ENCODE data around the gene OR2C3.

Gene OR2C3

GRCh38 chr1:247496581-247497285, 39.5 kb downstream of the OR2C3 start:
- no peaks in the 10 kb centered on the region for H3K9me2 ChIP-seq (replicated peaks; ENCODE audit: insufficient read depth, low read length)
- H3K9me3 ChIP-seq (ENCODE audit: insufficient read depth, low read length), result no peaks in the 10 kb centered on the region
- no peaks in the 10 kb centered on the region for H4K20me1 ChIP-seq (ENCODE audit: low read depth, low read length)
- H3K79me2 ChIP-seq (ENCODE audit: insufficient read depth, low read length), result no peaks in the 10 kb centered on the region
- H3K4me3 ChIP-seq (ENCODE audit: insufficient read depth, low read length, poor library complexity, severe bottlenecking), result no peak overlapping the region
- H2AFZ ChIP-seq (ENCODE audit: low read depth, low read length, severe bottlenecking), result no peak overlapping the region
- no peaks in the 10 kb centered on the region for H3F3A ChIP-seq (ENCODE audit: insufficient read depth)
- no peak overlapping the region for H3K4me2 ChIP-seq (ENCODE audit: low read depth, low read length, poor library complexity, severe bottlenecking)
- TF ChIP-seq EZH2phosphoT487 (conservative IDR thresholded peaks at IDR 0.05; ENCODE audit: low read length), result no peak
- TF ChIP-seq CTCF (IDR thresholded peaks at IDR 0.05; ENCODE audit: insufficient read depth, low read length, poor library complexity, severe bottlenecking), result no peak
- H3K27me3 ChIP-seq (ENCODE audit: low read length), result no peaks in the 10 kb centered on the region
- H3K27ac ChIP-seq (ENCODE audit: low read depth, low read length), result no peak overlapping the region
- H3K9ac ChIP-seq (ENCODE audit: low read length), result no peak overlapping the region
- H3K36me3 ChIP-seq (ENCODE audit: low read length), result no peaks in the 10 kb centered on the region

GRCh38 chr1:247494767-247495166, 41.5 kb downstream of the OR2C3 start:
- no peaks in the 10 kb centered on the region for H3K36me3 ChIP-seq (ENCODE audit: low read length)
- TF ChIP-seq EZH2phosphoT487 (conservative IDR thresholded peaks at IDR 0.05; ENCODE audit: low read length), result no peak
- TF ChIP-seq CTCF (IDR thresholded peaks at IDR 0.05; ENCODE audit: insufficient read depth, low read length, poor library complexity, severe bottlenecking), result no peak
- H3K9me3 ChIP-seq (ENCODE audit: insufficient read depth, low read length), result no peaks in the 10 kb centered on the region
- no peak overlapping the region for H3K4me2 ChIP-seq (ENCODE audit: low read depth, low read length, poor library complexity, severe bottlenecking)
- no peaks in the 10 kb centered on the region for H3K79me2 ChIP-seq (ENCODE audit: insufficient read depth, low read length)
- H3K27ac ChIP-seq (ENCODE audit: low read depth, low read length), result no peak overlapping the region
- no peaks in the 10 kb centered on the region for H3F3A ChIP-seq (ENCODE audit: insufficient read depth)
- no peaks in the 10 kb centered on the region for H3K9me2 ChIP-seq (replicated peaks; ENCODE audit: insufficient read depth, low read length)
- no peaks in the 10 kb centered on the region for H3K27me3 ChIP-seq (ENCODE audit: low read length)
- H2AFZ ChIP-seq (ENCODE audit: low read depth, low read length, severe bottlenecking), result no peak overlapping the region
- no peak overlapping the region for H3K4me3 ChIP-seq (ENCODE audit: insufficient read depth, low read length, poor library complexity, severe bottlenecking)
- no peaks in the 10 kb centered on the region for H4K20me1 ChIP-seq (ENCODE audit: low read depth, low read length)
- no peak overlapping the region for H3K9ac ChIP-seq (ENCODE audit: low read length)

GRCh38 chr1:247493106-247493505, 43.1 kb downstream of the OR2C3 start:
- H4K20me1 ChIP-seq (ENCODE audit: low read depth, low read length), result no peaks in the 10 kb centered on the region
- H3F3A ChIP-seq (ENCODE audit: insufficient read depth), result no peaks in the 10 kb centered on the region
- H3K27me3 ChIP-seq (ENCODE audit: low read length), result no peaks in the 10 kb centered on the region
- H3K27ac ChIP-seq (ENCODE audit: low read depth, low read length), result no peak overlapping the region
- H3K4me2 ChIP-seq (ENCODE audit: low read depth, low read length, poor library complexity, severe bottlenecking), result no peak overlapping the region
- TF ChIP-seq EZH2phosphoT487 (conservative IDR thresholded peaks at IDR 0.05; ENCODE audit: low read length), result no peak
- no peak for TF ChIP-seq CTCF (IDR thresholded peaks at IDR 0.05; ENCODE audit: insufficient read depth, low read length, poor library complexity, severe bottlenecking)
- no peaks in the 10 kb centered on the region for H3K36me3 ChIP-seq (ENCODE audit: low read length)
- H3K9me2 ChIP-seq (replicated peaks; ENCODE audit: insufficient read depth, low read length), result no peaks in the 10 kb centered on the region
- no peak overlapping the region for H3K9ac ChIP-seq (ENCODE audit: low read length)
- no peak overlapping the region for H2AFZ ChIP-seq (ENCODE audit: low read depth, low read length, severe bottlenecking)
- no peaks in the 10 kb centered on the region for H3K9me3 ChIP-seq (ENCODE audit: insufficient read depth, low read length)
- no peak overlapping the region for H3K4me3 ChIP-seq (ENCODE audit: insufficient read depth, low read length, poor library complexity, severe bottlenecking)
- H3K79me2 ChIP-seq (ENCODE audit: insufficient read depth, low read length), result no peaks in the 10 kb centered on the region

Data from SU-DHL-6 (cell line).